Measurements from ENCODE around the gene TBX10. TPM values are rescaled to one million over a fixed set of nuclear protein-coding genes. Genes with fewer than 3 reads are reported as not detected.
A peak's percentile ranks its signal among the peaks of the same experiment; 100 is the strongest.

TBX10 gene
- total and polyA plus RNA-seq, 4 donors: 0.12 to 0.43 TPM; not detected in 2

DNA sequence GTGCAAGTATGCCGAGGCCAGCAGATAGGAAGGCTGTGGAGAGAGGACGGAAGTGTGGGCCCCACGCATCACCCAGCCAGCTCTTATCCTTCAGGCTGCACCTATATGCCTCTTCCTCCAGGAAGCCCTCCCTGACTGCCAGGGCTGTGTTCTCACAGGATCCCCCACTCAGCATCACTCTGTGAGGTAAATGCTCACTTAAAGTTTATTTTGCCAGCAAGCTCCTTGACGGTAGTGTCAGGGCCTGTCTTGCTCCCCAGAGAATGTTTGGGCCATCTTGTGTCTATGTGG, 4.4 kb downstream of the TBX10 start (continued):
- TF ChIP-seq ATF3 (IDR thresholded peaks at IDR 0.05) (no peak), JUND (IDR thresholded peaks at IDR 0.05) (no peak)
- TF ChIP-seq, protein P1, sequence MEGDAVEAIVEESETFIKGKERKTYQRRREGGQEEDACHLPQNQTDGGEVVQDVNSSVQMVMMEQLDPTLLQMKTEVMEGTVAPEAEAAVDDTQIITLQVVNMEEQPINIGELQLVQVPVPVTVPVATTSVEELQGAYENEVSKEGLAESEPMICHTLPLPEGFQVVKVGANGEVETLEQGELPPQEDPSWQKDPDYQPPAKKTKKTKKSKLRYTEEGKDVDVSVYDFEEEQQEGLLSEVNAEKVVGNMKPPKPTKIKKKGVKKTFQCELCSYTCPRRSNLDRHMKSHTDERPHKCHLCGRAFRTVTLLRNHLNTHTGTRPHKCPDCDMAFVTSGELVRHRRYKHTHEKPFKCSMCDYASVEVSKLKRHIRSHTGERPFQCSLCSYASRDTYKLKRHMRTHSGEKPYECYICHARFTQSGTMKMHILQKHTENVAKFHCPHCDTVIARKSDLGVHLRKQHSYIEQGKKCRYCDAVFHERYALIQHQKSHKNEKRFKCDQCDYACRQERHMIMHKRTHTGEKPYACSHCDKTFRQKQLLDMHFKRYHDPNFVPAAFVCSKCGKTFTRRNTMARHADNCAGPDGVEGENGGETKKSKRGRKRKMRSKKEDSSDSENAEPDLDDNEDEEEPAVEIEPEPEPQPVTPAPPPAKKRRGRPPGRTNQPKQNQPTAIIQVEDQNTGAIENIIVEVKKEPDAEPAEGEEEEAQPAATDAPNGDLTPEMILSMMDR (IDR thresholded peaks at IDR 0.05; ENCODE audit: low read depth, low read length, missing input control): no peak

DNA sequence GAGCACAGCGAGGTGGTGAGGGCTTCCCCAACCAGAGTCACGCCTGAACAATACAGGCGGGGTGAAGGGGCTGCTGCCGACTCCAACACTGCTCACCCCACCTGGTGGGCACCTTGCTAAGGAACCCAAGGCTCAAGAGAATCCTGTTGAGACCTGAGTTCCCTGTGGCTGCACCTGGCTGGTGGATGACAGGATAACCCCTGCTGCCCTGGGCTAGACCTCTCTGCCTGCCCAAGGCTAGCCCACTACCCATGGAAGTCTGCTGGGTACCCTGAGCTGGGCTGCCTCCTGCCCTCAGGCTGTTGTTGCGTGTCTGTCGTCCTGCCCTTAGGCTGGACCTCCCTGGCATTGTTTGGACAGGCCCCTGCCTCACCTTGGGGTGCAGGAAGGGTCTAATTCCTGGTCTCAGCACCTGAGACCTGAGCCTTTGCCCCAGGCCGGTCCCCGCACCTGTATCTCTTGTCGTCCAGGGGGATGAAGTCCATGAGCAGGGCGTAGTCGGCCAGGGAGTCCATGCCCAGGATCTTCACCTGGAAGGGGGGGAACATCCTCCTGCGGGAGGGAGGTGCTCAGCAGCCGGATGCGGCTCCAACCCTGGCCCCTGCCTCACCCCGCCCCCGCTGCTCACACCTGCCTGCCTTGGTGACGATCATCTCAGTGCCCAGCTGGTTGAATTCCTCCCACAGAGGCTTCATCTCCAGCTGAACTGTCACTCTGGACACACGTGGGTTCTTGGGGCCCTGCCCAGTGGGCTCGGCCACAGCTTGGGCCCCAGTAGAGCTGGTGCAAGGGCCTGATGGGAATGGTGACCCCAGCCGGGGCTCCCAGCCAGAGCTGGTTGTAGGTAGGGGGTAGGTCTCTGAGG, 5.0 kb downstream of the TBX10 start:
- Histone ChIP-seq H3K27me3 (ENCODE audit: control insufficient read depth in 4 of 4, insufficient read depth in 4 of 4, low read length in 3 of 4) (no peaks in the 10 kb centered on the region), H3K36me3 (ENCODE audit: control insufficient read depth in 4 of 4, insufficient read depth in 3 of 4, low read depth in 1 of 4, low read length in 3 of 4) (no peaks in the 10 kb centered on the region), H3K9ac (ENCODE audit: low read depth in 1 of 2, low read length in 2 of 2) (no peak overlapping the region), H3K4me3 (ENCODE audit: low read depth in 1 of 3, low read length in 3 of 3) (no peak overlapping the region), H3K4me1 (ENCODE audit: control insufficient read depth in 4 of 4, insufficient read depth in 4 of 4, low read length in 3 of 4) (peaks cover 7 to 32% (median 28%) of the 10 kb centered on the region in 4 donors), H3K9me3 (ENCODE audit: control insufficient read depth in 4 of 4, low read length in 3 of 4) (no peaks in the 10 kb centered on the region), H3K27ac (ENCODE audit: low read depth in 1 of 2, low read length in 2 of 2) (no peak overlapping the region)
- 82% methylated on average over 20 of the region's 20 CpGs for WGBS
- no peak for DNase-seq (ENCODE audit: low spot score)
- no peak for TF ChIP-seq HNF4A (conservative IDR thresholded peaks at IDR 0.05)
- TF ChIP-seq NR2F2 (IDR thresholded peaks at IDR 0.05): no peak
- TF ChIP-seq FOXA2 (IDR thresholded peaks at IDR 0.05): no peak
- TF ChIP-seq, protein P2, sequence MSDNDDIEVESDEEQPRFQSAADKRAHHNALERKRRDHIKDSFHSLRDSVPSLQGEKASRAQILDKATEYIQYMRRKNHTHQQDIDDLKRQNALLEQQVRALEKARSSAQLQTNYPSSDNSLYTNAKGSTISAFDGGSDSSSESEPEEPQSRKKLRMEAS (IDR thresholded peaks at IDR 0.05): no peak
- no peak for TF ChIP-seq GABPA (IDR thresholded peaks at IDR 0.05 in 1 of 2, conservative IDR thresholded peaks at IDR 0.05 in 1 of 2)
- TF ChIP-seq RXRA (IDR thresholded peaks at IDR 0.05): no peak
- TF ChIP-seq, protein P3, sequence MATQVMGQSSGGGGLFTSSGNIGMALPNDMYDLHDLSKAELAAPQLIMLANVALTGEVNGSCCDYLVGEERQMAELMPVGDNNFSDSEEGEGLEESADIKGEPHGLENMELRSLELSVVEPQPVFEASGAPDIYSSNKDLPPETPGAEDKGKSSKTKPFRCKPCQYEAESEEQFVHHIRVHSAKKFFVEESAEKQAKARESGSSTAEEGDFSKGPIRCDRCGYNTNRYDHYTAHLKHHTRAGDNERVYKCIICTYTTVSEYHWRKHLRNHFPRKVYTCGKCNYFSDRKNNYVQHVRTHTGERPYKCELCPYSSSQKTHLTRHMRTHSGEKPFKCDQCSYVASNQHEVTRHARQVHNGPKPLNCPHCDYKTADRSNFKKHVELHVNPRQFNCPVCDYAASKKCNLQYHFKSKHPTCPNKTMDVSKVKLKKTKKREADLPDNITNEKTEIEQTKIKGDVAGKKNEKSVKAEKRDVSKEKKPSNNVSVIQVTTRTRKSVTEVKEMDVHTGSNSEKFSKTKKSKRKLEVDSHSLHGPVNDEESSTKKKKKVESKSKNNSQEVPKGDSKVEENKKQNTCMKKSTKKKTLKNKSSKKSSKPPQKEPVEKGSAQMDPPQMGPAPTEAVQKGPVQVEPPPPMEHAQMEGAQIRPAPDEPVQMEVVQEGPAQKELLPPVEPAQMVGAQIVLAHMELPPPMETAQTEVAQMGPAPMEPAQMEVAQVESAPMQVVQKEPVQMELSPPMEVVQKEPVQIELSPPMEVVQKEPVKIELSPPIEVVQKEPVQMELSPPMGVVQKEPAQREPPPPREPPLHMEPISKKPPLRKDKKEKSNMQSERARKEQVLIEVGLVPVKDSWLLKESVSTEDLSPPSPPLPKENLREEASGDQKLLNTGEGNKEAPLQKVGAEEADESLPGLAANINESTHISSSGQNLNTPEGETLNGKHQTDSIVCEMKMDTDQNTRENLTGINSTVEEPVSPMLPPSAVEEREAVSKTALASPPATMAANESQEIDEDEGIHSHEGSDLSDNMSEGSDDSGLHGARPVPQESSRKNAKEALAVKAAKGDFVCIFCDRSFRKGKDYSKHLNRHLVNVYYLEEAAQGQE (IDR thresholded peaks at IDR 0.05): no peak

GRCh38 chr11:67633758-67634365, 5.7 kb downstream of the TBX10 start:
- Histone ChIP-seq H3K27me3 (ENCODE audit: control insufficient read depth in 4 of 4, insufficient read depth in 4 of 4, low read length in 3 of 4) (no peaks in the 10 kb centered on the region), H3K4me1 (ENCODE audit: control insufficient read depth in 4 of 4, insufficient read depth in 4 of 4, low read length in 3 of 4) (peaks cover 9 to 38% (median 33%) of the 10 kb centered on the region in 4 donors), H3K36me3 (ENCODE audit: control insufficient read depth in 4 of 4, insufficient read depth in 3 of 4, low read depth in 1 of 4, low read length in 3 of 4) (no peaks in the 10 kb centered on the region), H3K9ac (ENCODE audit: low read depth in 1 of 2, low read length in 2 of 2) (no peak overlapping the region), H3K4me3 (ENCODE audit: low read depth in 1 of 3, low read length in 3 of 3) (no peak overlapping the region), H3K9me3 (ENCODE audit: control insufficient read depth in 4 of 4, low read length in 3 of 4) (no peaks in the 10 kb centered on the region), H3K27ac (ENCODE audit: low read depth in 1 of 2, low read length in 2 of 2) (no peak overlapping the region)
- 81% methylated on average over 22 of the region's 22 CpGs for WGBS
- peak; percentile 37 for DNase-seq (ENCODE audit: low spot score)
- TF ChIP-seq GABPA (IDR thresholded peaks at IDR 0.05 in 1 of 2, conservative IDR thresholded peaks at IDR 0.05 in 1 of 2) (no peak), HNF4A (conservative IDR thresholded peaks at IDR 0.05) (peak in 1 of 2 donors; percentile 18), RXRA (IDR thresholded peaks at IDR 0.05) (no peak)
- TF ChIP-seq, protein P3 (IDR thresholded peaks at IDR 0.05): no peak
